Activated T-cell treated with anti-CD3 and anti-CD28 coated beads for 24 hours (primary cell): Measurements from ENCODE around the gene CCNY.

Source experiments
- DNase-seq: peaks from one replicate; pipeline ENCODE4 v3.0.0-alpha.2; 2020; ENCODE audit warnings: low read depth

The CCNY gene

DNA sequence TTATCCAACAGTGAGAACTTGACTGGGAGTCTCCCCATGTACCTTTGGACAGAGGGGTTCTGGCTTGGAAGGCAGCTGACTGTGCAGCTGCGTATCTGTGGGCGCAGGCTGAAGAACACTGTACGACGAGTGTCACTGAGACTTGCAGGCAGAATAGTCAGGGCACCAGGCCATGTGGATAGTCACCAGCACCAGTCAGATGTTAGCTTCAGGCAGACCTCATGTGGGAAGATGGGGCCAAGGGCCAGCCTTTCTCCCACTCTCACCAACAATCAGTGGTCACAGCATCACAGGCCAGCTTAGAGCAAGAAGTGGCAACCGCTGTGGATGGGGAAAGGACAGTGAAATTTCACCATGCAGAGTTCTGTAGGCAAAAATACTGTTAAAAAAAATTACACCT is 225.4 kb downstream of the CCNY start:
- no peak for DNase-seq

DNA sequence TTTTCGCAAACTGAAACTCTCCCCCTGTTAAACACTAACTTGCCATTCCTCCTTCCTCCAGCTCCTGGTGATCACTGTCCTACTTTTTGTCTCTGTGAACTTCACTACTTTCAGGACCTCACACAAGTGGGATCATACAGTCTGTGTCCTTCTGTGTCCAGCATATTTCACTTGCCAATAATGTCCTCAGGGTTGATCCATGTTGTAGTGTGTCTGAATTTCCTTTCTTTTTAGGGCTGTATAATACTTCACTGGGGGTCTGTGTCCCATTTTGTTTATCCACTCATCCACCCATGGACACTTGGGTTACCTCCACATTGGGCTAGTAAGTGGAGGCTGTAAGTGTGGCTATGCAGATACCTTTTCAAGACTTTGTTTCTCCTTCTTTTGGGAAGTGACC is 226.1 kb downstream of the CCNY start:
- DNase-seq = no peak

DNA sequence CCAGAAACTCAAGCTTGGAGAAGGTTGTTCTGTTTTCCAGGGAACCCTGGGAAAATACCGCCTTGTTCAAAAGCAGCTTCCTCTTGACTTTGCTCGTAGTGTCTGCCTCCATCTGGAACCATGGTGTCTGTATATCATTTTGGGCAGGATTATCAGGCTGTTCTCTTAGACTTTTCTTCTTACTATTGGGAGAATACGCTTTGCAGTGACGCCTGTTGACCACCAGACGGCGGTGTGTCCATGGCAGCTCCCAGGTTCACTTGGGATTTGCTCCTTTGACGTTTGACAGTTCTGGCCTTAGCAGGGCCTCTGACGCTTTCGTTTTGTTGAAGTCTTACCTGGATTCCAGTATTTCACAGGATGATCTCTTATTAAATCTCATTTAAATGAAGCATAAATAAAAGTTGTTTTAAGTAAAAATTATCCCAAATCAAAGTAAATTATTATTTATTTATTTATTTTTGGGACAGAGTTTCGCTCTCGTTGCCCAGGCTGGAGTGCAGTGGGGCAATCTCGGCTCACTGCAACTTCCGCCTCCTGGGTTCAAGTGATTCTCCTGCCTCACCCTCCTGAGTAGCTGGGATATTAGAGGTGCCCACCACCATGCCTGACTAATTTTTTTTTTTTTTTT is 227.1 kb downstream of the CCNY start:
- DNase-seq = peak; percentile 26

DNA sequence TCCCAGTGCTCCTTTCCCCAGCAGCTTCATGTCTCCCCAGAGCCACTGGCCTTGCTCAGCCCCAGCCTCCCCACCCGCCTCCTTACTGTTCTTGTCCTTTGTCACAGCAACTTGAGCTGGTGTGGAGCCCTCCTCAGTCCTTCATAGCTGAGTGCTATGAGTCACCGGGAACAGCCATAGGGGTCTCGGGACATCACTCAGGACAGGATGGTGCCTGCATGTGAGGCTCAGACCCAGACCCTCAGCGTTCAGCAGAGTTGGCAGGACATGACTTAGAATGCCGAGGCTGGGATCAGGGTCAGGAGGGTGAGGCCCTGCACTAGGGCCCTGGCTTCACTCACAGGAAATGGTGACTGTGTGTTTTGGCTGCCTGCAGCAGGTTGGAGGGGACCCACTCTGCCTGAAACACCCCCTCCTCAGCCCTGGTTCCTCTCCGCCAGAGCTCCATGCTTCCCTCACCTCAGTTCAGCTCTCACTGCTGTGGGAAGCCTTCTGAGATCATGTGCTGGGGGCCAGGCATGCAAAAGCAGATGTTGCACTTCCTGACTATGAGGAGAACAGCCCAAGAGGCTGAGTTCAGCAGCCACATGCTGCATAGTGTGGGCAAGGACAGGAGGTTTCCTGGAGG is 228.1 kb downstream of the CCNY start:
- no peak for DNase-seq

DNA sequence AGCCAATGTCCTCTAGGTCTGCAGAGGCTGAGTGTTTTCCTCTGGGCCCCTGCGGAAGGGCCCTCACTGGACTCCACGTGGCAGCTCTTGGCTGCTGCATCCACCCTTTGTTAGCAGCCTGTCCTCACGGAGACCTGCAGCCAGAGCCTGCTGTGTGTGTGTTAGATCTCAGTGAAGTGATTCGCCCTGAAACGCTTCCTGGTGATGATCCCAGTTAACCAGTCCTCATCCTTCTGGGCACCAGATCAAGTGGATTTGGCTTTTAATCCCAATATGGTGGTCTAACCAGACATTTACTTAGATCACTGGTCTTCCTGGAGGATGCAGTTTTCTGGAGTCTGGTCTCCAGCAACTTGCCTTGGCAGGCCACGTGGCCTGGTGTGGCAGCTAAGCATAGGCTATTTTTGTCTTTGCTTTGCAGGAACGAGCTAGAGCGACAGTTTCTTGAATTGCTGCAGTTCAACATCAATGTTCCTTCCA is 229.3 kb downstream of the CCNY start:
- DNase-seq = no peak

DNA sequence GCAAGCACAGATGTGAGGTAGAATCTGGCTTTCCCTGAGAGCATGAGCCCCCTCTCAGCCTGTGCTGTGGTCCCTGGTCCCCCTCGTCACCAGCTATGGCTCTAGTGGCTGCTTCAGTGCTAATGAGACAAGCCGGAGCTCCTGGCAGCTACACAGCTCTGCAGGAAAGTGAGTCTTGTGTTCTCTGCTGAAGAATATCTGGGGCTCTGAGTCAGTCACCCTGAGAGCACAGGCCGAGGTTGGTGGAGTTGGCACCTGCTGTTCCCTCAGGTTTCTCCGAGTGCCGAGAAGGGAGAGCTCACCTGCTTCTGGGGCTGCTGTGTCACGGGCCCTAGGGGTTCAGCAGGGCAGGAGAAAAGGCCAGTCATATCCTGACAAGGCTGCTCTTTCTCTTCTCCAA is 231.6 kb downstream of the CCNY start:
- DNase-seq = no peak

DNA sequence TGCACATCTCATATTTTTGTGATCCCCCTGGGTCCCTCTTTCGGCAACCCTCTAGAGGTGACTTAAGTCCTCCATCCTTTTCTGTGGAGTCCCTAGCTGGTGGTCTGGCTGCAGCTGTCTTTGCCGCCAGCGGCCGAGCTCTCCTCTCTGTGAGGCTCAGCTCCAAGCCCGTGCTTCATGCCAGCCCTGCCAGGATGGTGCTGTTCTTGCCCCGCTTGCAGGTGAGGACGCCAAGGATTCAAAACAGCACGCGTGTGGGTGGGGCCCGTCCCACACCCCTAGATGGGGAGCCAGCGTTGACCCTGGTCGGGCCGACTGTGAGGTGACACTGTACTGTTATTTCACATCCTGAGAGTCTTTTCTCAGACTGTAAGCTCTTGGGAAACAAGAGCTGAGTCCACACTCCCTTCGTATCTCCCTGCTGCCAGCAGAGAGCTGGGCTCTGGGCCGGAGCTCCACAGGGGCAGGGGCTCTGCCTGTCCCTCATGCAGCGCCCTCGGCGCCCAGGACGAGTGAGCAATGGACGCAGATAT is 232.2 kb downstream of the CCNY start:
- no peak for DNase-seq

DNA sequence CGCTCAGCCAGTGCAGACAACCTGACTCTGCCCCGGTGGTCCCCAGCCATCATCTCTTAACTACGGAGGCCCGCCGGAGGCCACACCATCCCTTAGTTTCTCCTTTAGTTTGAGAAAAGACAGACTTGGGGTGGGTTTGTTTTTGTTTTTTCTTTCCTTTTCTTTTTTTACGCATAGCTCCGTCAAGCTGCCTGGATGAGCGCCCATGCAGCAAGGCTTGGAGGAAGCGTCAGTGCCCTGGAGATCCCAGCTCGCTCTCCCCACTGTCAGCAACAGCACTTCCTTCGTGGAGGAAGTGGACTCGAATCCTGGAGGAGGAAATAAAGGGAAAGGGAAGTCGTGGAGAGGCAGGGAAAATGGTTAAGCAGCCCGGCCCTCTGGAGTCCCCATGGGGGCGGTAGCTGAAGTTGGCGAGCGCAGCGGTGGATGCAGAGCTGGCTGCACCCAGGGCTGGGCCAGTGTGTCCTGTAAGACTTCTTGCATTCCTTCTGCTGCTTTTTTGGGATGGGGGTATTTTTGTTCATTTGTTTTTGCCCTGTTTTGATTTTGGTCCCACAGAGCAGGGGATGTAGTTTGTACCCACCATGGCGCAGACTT is 232.9 kb downstream of the CCNY start:
- DNase-seq = no peak

DNA sequence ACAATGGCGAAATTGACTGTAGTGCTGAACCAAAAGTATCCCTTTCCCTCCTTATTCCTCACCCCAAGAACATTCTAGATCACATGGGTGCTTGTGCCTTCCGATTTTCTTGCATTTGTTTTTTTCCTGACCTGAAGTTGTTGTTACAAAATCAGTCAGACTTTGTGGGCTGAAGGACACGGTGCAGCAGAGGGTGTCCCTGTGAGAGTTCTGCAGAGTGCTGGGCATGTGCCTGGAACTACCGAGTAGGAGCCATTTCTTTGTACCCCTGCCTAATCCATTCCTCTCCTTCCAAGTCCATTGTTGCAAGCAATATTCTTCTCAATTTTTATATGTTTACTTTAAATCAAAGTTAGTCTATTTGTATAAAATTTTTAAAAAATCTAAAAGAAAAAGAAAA is 233.5 kb downstream of the CCNY start:
- no peak for DNase-seq

DNA sequence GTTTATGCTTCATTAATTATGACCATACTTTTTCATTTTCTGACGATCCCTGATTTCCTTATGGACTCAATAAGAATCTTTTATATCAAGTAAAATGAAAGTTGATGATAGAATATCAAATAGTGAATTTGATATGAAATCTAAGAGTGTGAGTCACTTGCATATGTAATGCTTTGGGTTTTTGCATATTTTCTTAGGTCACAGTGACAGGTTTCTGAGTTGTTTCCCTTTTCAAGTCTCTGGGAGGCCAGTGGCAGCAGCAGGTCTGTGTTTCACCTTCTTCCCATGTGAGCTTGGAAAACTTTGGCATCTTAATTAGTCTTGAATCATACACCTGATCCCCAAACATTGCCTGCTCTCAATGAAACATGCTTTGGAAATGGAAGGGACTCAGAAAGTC is 234.1 kb downstream of the CCNY start:
- DNase-seq = no peak

DNA sequence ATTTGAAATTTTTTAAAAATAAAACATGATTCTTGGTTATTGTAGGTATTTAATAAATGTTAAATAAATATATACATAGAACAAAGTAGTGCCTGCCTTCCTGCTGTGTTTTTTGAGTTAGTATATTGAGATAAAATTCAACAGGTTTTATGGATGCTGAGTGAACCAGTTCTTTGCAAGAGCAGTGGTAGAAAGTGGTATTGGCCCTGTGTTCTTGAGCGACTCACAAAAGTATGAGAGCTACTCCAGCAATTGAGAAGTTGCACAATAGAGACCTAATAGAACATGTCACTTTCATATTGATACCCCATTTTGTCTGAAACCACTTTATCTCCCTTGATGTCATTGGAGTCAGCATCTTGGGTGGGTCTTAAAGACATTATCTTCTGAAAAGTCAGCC is 236.3 kb downstream of the CCNY start:
- DNase-seq = no peak

DNA sequence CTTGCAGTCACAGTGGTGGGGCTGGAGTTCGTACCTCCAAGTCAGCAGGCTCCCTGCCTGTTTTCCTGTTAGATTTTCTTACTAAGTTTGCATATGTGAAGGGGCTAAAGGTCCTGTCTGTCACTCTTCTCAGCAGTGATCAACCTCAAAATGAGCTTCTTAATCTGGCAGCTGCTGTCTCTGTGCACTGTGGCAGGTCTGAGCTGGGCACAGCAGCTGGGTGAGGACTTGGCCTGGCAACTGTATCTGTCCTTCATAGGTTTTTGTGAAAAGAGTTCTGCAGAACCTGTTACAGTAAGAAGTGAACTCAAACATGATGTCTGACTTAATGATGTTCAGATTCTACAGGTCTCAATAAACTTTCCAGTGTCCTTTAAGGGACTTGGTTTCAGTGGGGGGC is 237.5 kb downstream of the CCNY start:
- no peak for DNase-seq

DNA sequence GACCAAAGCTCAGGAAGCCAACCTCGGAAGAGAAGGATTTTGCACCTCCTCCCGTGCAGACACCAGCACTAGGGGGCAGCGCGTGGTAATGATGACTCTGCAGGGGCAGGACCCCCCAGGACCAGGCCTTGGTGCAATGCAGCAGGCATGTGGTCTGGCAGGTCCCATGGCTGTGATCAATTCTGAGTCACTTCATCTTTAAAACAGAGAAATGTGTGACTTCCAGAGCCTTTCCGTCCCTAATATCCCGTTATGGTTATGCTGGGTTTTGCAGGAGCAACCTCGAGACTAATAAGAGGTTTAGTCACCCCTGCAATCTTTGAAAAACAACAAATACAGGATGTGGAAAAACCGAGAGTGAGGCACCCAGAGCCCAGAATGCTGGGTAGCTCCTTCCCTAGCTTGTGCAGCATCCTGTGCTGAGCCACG is 238.6 kb downstream of the CCNY start:
- no peak for DNase-seq

DNA sequence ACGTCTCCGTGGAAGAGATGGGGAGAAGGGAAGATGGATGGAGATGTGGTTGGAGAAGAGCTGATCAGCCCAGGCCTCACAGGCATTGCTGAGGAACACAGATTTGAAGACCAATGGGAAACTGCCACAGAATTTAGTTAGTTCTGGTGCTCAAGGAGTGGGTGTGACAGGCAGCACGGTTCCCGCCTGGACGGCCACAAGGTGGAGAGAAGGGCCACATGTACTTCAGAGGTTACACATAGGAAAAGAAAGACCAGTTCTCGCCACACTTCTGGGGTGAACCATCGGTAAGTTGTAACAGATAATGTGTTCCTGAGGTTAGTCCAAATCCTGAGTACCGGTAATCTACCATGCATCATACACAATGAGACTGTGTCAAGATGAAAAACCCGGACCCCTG is 239.3 kb downstream of the CCNY start:
- DNase-seq = no peak

DNA sequence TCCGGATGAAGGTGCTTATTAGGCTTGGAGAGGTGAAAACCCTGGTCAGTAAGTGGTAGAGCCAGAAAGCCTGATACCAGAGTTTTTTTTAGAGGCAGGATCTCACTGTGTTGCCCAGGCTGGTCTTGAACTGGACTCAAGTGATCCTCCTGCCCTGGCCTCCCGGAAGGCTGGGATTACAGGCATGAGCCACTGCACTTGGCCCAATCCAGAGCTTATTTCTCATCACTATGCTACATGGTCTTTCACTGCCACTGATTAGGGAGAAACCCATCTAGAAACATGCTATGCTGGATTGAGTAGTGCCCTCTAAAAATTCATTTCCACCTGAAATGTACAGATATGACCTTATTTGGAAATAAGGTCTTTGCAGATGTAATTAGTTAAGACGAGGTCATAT is 240.4 kb downstream of the CCNY start:
- DNase-seq = no peak

DNA sequence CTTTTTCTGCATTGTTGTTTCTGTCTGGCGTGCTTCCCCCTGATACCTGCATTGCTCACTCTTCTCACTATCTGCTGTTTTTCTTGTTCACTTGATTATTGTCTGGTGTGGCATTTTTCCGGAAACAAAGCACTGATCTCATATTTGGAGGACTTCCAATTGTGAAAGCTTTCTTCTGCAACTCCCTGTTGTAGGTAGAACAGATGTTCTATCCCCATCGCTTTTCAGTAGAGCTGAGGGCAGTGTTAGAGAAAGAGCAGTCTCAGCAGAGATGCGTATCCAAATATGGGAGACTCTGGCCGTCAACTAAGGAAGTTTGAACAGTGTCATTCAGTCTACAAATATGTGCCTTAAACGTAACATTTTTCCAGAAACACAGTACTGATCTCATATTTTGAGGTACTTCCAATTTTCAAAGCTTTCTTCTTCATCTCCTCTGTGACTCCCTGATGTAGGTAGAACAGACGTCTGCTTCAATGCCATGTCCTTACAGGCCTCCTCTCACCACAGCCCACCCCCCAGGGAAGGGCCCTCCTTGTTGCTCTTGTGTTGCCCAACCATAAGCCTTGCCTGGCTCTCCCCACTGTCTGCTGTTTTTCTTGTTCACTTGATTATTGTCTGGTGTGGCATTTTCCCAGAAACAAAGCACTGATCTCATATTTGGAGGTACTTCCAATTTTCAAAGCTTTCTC is 241.8 kb downstream of the CCNY start:
- no peak for DNase-seq

DNA sequence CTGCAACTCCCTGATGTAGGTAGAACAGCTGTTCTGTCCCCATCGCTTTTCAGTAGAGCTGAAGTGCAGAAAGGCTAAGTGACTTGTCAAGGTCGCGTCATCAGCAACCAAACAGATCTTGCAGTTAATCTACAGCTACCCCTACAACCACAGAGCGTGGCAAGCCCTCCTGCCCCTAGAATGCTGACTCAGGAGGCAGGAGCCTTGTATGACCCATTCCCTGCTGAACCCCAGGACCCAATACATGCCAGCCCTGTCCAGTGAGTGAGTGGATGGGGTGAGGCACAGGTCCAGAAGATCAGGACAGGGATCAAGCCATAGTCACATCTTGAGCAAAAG is 242.3 kb downstream of the CCNY start:
- DNase-seq = no peak

DNA sequence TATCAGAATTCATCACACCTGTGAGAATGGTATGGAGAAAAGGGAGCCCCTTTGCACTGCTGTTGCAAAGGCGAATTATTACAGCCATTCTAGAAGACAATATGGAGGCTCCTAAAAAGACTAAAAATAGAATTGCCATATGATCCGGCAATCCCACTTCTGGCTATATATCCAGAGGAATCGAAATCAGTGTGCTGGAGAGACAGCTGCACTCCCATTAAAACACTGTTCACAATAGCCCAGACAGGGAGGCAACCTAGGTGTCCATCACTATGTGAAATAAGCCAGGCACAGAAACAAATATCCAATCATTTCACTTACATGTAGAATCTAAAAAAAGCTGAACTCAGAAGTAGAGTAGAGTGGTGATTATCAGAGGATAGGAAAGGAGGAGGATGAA is 242.8 kb downstream of the CCNY start:
- DNase-seq = no peak

DNA sequence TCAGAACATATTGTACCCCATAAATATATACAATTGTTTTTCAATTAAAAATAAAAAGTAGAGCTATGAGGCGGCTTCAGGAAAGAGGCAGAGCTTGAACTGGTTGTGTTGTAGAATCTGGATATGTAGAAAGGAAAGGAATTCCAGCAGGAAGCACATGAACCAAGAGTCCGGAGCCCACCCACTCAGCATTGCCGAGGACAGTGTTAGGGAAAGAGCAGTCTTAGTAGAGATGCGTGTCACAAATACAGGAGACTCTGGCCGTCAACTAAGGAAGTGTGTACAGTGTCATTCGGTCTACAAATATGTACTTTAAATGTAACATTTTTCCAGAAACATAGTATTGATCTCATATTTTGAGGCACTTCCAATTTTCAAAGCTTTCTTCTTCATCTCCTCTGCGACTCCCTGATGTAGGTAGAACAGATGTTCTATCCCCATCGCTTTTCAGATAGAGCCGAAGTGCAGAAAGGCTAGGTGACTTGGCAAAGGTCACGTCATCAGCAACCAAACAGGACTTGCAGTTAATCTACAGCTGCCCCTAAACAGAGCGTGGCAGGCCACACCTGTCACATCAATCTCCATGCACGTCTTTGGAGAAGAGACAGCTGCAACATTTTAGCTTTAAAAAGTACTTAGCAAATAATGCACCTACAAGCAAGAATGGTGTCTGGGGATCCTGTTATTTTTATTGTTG is 243.6 kb downstream of the CCNY start:
- no peak for DNase-seq

DNA sequence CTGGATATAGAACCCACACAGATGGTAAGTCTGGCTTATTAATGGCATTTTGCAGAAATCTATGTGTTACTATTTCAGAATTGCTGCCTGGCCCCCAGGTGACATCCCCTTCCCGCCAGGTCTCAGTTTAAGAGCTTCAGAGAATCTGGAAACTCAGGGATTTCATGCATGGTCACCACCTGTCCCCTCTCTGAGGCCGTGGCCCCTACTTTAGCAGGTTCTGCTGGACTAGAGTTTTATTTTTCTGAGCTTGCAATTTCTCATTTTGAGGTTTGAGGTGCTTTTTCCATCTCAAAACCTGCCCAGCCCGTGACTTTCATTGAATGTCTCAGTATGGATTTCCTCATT is 244.1 kb downstream of the CCNY start:
- no peak for DNase-seq

DNA sequence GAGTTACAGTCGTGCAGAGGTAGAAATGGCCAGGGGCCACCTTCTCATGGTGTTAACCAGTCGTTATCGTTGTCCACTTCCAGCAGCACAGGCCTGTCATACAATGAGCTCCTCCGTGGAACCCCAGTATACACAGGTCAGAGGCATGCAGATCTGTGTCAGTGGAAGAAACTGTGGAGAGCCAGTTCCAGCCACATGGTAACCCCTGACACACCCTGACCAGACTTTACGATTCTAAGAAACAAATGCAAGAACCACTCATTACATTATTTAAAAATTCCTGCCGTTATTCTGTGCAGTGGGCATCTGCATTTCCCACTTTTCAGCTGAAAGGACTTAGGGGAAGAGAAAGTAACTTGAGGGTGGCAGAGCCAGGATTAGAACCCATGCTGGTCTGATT is 245.3 kb downstream of the CCNY start:
- DNase-seq = no peak

DNA sequence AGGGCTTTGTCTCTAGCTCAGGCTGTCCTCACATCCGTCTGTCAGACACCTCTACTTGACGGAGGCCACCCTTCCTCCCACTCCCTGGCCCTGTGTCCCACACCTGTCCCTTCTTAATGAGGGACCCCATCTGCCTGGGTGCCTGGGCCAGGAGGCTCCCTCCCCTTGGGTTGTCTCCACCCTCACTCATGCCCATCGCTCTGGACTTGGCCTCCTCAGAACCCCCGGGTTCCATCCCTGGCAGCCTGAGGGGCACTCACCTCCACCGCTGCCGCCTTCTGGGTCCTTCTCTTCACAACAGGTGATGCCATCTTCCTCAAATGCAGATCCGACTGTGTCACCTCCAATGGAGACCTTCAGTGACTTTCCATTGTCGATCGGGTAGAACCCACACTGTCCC is 248.6 kb downstream of the CCNY start:
- no peak for DNase-seq

DNA sequence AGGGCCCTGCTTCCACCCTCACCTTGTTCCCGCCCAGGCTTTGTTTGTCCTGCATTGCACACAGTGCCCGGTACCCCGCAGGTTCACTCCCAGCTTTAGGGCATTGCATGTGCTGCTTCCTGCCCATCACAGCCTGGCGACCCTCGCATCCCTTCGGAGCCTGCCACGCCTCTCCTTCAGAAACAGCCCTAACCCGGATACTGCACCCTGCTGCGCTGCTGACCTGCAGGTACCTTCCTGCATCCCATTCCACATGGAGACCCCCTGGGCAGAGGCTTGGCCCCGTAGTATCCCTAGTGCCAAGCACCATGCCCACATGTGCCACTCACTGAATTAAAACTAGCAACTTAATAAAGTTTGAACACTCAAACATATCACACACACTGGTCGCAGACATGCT is 249.0 kb downstream of the CCNY start:
- DNase-seq = no peak
